WERI-Rb-1 (cell line): ENCODE data around the gene MIPEP.

Source experiments
- DNase-seq: peaks from one replicate; pipeline ENCODE4 v3.0.0-alpha.2; 2020
- H3K27ac ChIP-seq: fragments of 250-450 bp; sonication (Bioruptor Pico); 2 replicates; pipeline ENCODE4 v1.5.1; 2020; ENCODE audit warnings: mild to moderate bottlenecking, moderate library complexity
- H3K27me3 ChIP-seq: fragments of 250-450 bp; sonication (Bioruptor Pico); 2 replicates; pipeline ENCODE4 v1.5.1; 2021; ENCODE audit warnings: mild to moderate bottlenecking, low read depth, moderate library complexity; ENCODE audit not compliant: insufficient read depth, severe bottlenecking
- H3K36me3 ChIP-seq: fragments of 250-450 bp; sonication (Bioruptor Pico); 2 replicates; pipeline ENCODE4 v1.5.1; 2020; ENCODE audit warnings: mild to moderate bottlenecking, moderate library complexity
- H3K4me3 ChIP-seq: 2 replicates; pipeline ENCODE4 v1.5.1; 2011; ENCODE audit warnings: low read depth, mild to moderate bottlenecking, control low read depth, low read length
- H3K9me3 ChIP-seq: fragments of 250-450 bp; sonication (Bioruptor Pico); 2 replicates; pipeline ENCODE4 v1.5.1; 2021; ENCODE audit warnings: mild to moderate bottlenecking, moderate library complexity; ENCODE audit not compliant: severe bottlenecking
- CTCF ChIP-seq: IDR thresholded peaks from 2 replicates; pipeline ENCODE4 v1.5.1; 2011; ENCODE audit warnings: low read depth, mild to moderate bottlenecking, control low read depth, inconsistent platforms, low read length

Gene MIPEP

GRCh38 chr13:23888658-23889614 is at the start of gene MIPEP:
Gene MIPEP, minus strand, starts transcription at chr13:23889400. Its CDS starts 80 bp downstream, at chr13:23889320.
- Histone ChIP-seq H3K9me3 (no peaks in the 10 kb centered on the region), H3K36me3 (peaks cover 6% of the 10 kb centered on the region), H3K27me3 (no peaks in the 10 kb centered on the region), H3K4me3 (peak within 1 kb of the TSS; percentile 80), H3K27ac (peak within 1 kb of the TSS; percentile 78)
- peak; percentile 99 for DNase-seq
- peak; percentile 88 for TF ChIP-seq CTCF

- no peak for TF ChIP-seq CTCF
- Histone ChIP-seq H3K27me3 (no peaks in the 10 kb centered on the region), H3K36me3 (no peaks in the 10 kb centered on the region), H3K27ac (no peak overlapping the region), H3K4me3 (no peak overlapping the region), H3K9me3 (no peaks in the 10 kb centered on the region)
- no peak for DNase-seq
Measured at GRCh38 chr13:23934520-23934919, 45.3 kb upstream of the MIPEP start.

- Histone ChIP-seq H3K27ac (peak overlapping the region; percentile 42), H3K36me3 (no peaks in the 10 kb centered on the region), H3K9me3 (no peaks in the 10 kb centered on the region), H3K27me3 (no peaks in the 10 kb centered on the region), H3K4me3 (no peak overlapping the region)
- no peak for TF ChIP-seq CTCF
- DNase-seq, result peak; percentile 86
Measured at GRCh38 chr13:23928985-23929384, 39.8 kb upstream of the MIPEP start.

- Histone ChIP-seq H3K4me3 (no peak overlapping the region), H3K27ac (no peak overlapping the region), H3K27me3 (no peaks in the 10 kb centered on the region), H3K9me3 (no peaks in the 10 kb centered on the region), H3K36me3 (no peaks in the 10 kb centered on the region)
- no peak for DNase-seq
- TF ChIP-seq CTCF, result no peak
Measured at GRCh38 chr13:23923031-23923430, 33.8 kb upstream of the MIPEP start.

GRCh38 chr13:23922005-23922932 is 33.1 kb upstream of the MIPEP start:
- no peak for DNase-seq
- no peak overlapping the region for H3K27ac ChIP-seq
- no peak for TF ChIP-seq CTCF
- no peaks in the 10 kb centered on the region for H3K9me3 ChIP-seq
- H3K36me3 ChIP-seq, result no peaks in the 10 kb centered on the region
- H3K4me3 ChIP-seq, result no peak overlapping the region
- no peaks in the 10 kb centered on the region for H3K27me3 ChIP-seq
